ENCODE data around the gene ANKRD12. TPM values are rescaled to one million over a fixed set of nuclear protein-coding genes. Genes with fewer than 3 reads are reported as not detected.
"Not testable (repeated sequence)": the region's sequence is repeated elsewhere in the genome, so short reads cannot be mapped to it uniquely, and the experiment has no call there.

Gene ANKRD12
- total and polyA plus RNA-seq, 12 donors, result 14.1 to 91.2 (median 36.5) TPM

DNA sequence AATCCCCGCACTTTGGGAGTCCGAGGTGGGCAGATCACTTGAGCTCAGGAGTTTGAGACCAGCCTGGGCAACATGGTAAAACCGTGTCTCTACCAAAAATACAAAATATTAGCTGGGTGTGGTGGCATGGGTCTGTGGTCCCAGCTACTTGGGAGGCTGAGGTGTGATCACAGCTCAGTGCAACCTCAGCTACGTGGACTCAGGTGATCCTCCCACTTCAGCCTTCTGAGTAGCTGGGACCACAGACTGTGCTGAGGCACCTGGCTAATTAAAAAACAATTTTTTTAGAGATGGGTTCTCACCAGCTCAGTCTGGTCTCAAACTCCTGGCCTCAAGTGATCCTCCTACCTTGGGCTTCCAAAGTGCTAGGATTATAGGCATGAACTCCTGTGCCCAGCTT lies 23.4 kb downstream of the ANKRD12 start:
- intact Hi-C loops (cut with DNase I), result no loop called here
- no peaks in the 10 kb centered on the region for H3K4me1 ChIP-seq (replicated peaks in 1 of 2)
- no peak for DNase-seq
- no peak for TF ChIP-seq POLR2A (IDR thresholded peaks at IDR 0.05)
- TF ChIP-seq, protein P1, sequence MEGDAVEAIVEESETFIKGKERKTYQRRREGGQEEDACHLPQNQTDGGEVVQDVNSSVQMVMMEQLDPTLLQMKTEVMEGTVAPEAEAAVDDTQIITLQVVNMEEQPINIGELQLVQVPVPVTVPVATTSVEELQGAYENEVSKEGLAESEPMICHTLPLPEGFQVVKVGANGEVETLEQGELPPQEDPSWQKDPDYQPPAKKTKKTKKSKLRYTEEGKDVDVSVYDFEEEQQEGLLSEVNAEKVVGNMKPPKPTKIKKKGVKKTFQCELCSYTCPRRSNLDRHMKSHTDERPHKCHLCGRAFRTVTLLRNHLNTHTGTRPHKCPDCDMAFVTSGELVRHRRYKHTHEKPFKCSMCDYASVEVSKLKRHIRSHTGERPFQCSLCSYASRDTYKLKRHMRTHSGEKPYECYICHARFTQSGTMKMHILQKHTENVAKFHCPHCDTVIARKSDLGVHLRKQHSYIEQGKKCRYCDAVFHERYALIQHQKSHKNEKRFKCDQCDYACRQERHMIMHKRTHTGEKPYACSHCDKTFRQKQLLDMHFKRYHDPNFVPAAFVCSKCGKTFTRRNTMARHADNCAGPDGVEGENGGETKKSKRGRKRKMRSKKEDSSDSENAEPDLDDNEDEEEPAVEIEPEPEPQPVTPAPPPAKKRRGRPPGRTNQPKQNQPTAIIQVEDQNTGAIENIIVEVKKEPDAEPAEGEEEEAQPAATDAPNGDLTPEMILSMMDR (IDR thresholded peaks at IDR 0.05), result no peak
- H3K36me3 ChIP-seq (replicated peaks in 1 of 2), result no peaks in the 10 kb centered on the region
- no peak overlapping the region for H3K27ac ChIP-seq
- H3K4me3 ChIP-seq, result no peak overlapping the region
- 93 to 100% (median 97%) methylated on average over 3 to 4 of the region's 4 CpGs for WGBS, 4 donors
- no peaks in the 10 kb centered on the region for H3K27me3 ChIP-seq
- peaks cover 0 to 3% (median 0%) of the 10 kb centered on the region in 3 donors for H3K9me3 ChIP-seq (replicated peaks in 1 of 3)

DNA sequence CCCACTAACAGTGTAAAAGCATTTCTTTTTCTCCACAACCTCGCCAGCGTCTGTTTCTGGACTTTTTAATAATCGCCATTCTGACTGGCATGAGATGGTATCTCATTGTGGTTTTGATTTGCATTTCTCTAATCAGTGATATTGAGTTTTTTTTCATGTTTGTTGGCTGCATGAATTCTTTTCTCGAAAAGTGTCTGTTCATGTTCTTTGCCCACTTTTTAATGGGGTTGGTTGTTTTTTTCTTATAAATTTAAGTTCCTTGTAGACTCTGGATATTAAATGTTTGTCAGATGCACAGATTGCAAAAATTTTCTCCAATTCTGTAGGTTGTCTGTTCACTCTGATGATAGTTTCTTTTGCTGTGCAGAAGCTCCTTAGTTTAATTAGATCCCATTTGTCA lies 26.1 kb downstream of the ANKRD12 start:
- WGBS, 4 donors, result 97 to 99% (median 98%) methylated on average over 4 of the region's 4 CpGs
- H3K36me3 ChIP-seq (replicated peaks in 1 of 2); DNase-seq; H3K4me3 ChIP-seq; H3K27ac ChIP-seq; H3K9me3 ChIP-seq (replicated peaks in 1 of 3); H3K4me1 ChIP-seq (replicated peaks in 1 of 2); H3K27me3 ChIP-seq; intact Hi-C loops (cut with DNase I): not testable (repeated sequence)

DNA sequence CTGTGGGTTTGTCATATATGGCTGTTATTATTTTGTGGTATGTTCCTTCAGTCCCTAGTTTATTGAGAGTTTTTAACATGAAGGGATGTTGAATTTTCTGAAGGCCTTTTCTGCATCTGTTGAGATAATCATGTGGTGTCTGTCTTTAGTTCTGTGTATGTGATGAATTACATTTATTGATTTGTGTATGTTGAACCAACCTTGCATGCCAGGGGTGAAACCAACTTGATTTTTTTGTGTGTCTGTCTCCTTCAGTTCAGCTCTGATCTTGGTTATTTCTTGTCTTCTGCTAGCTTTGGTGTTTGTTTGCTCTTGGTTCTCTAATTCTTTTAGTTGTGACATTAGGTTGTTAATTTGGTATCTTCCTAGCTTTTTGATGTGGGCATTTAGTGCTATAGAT lies 27.6 kb downstream of the ANKRD12 start:
- DNase-seq; H3K27ac ChIP-seq; H3K27me3 ChIP-seq; H3K36me3 ChIP-seq (replicated peaks in 1 of 2); H3K9me3 ChIP-seq (replicated peaks in 1 of 3); intact Hi-C loops (cut with DNase I); H3K4me3 ChIP-seq; H3K4me1 ChIP-seq (replicated peaks in 1 of 2): not testable (repeated sequence)

DNA sequence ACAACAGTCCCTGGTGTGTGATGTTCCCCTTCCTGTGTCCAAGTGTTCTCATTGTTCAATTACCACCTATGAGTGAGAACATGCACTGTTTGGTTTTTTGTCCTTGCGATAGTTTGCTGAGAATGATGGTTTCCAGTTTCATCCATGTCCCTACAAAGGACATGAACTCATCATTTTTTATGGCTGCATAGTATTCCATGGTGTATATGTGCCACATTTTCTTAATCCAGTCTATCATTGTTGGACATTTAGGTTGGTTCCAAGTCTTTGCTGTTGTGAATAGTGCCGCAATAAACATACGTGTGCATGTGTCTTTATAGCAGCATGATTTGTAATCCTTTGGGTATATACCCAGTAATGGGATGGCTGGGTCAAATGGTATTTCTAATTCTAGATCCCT lies 29.3 kb downstream of the ANKRD12 start:
- intact Hi-C loops (cut with DNase I); DNase-seq: not testable (repeated sequence)
- WGBS, 4 donors, result 90 to 100% (median 100%) methylated on average over 1 to 3 of the region's 3 CpGs

DNA sequence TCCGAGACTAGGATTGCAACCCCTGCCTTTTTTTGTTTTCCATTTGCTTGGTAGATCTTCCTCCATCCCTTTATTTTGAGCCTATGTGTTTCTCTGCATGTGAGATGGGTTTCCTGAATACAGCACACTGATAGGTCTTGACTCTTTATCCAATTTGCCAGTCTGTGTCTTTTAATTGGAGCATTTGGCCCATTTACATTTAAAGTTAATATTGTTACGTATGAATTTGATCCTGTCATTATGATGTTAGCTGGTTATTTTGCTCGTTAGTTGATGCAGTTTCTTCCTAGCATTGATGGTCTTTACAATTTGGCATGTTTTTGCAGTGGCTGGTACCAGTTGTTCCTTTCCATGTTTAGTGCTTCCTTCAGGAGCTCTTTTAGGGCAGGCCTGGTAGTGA lies 32.9 kb downstream of the ANKRD12 start:
- H3K27ac ChIP-seq; H3K4me3 ChIP-seq; DNase-seq; H3K36me3 ChIP-seq (replicated peaks in 1 of 2); H3K4me1 ChIP-seq (replicated peaks in 1 of 2); intact Hi-C loops (cut with DNase I); H3K9me3 ChIP-seq (replicated peaks in 1 of 3); H3K27me3 ChIP-seq: not testable (repeated sequence)
- WGBS, 4 donors, result 84 to 97% (median 93%) methylated on average over 2 to 3 of the region's 3 CpGs

More for the DNA sequence above, 29.3 kb downstream of the ANKRD12 start:
- H3K36me3 ChIP-seq (replicated peaks in 1 of 2); H3K9me3 ChIP-seq (replicated peaks in 1 of 3); H3K4me1 ChIP-seq (replicated peaks in 1 of 2); H3K4me3 ChIP-seq; H3K27ac ChIP-seq; H3K27me3 ChIP-seq: not testable (repeated sequence)

DNA sequence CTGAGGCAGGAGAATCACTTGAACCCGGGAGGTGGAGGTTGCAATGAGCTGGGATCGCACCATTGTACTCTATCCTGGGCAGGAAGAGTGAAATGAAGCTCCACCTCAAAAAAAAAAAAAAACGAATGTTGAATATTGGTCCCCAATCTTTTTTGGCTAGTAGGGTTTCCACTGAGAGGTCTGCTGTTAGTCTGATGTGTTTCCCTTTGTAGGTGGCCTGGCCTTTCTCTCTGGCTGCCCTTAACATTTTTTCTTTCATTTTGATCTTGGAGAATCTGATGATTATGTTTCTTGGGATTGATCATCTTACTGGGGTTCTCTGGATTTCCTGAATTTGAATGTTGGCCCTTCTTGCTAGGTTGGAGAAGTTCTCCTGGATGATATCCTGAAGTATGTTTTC lies 35.3 kb downstream of the ANKRD12 start:
- H3K9me3 ChIP-seq (replicated peaks in 1 of 3); H3K27me3 ChIP-seq; intact Hi-C loops (cut with DNase I); H3K27ac ChIP-seq; H3K4me3 ChIP-seq; H3K4me1 ChIP-seq (replicated peaks in 1 of 2); DNase-seq; H3K36me3 ChIP-seq (replicated peaks in 1 of 2): not testable (repeated sequence)
- 84 to 96% (median 88%) methylated on average over 3 of the region's 3 CpGs for WGBS, 4 donors

DNA sequence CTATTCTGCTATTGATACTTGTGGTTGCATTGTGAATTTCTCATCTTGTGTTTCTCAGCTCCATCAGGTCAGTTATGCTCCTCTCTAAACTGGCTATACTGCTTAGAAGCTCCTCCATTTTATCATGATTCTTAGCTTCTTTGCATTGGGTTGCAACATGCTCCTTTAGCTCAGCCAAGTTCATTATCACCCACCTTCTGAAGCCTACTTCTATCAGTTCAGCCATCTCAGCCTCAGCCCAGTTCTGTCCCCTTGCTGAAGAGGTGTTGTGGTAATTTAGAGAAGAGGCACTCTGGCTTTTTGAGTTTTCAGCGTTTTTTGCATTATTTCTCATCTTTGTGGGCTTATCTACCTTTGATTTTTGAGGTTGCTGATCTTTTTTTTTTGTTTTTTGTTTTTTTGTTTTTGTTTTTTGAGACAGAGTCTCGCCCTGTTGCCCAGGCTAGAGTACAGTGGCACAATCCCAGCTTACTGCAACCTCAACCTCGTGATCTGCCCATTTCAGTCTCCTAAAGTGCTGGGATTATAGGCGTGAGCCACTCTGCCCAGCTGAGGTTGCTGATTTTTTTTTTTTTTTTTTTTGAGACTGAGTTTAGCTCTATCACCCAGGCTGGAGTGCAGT lies 36.0 kb downstream of the ANKRD12 start:
- TF ChIP-seq, protein P1 (IDR thresholded peaks at IDR 0.05), result no peak
- no peak for TF ChIP-seq POLR2A (IDR thresholded peaks at IDR 0.05)
- intact Hi-C loops (cut with DNase I), result no loop called here
- 89 to 99% (median 96%) methylated on average over 4 of the region's 4 CpGs for WGBS, 4 donors
- Histone ChIP-seq H3K9me3 (replicated peaks in 1 of 3) (no peaks in the 10 kb centered on the region), H3K27ac (no peak overlapping the region), H3K4me3 (no peak overlapping the region), H3K4me1 (replicated peaks in 1 of 2) (peaks cover 0 to 16% of the 10 kb centered on the region in 2 donors), H3K27me3 (no peaks in the 10 kb centered on the region), H3K36me3 (replicated peaks in 1 of 2) (no peaks in the 10 kb centered on the region)
- DNase-seq, result no peak
